GM18511 (cell line): ENCODE data around the gene ELOVL4.

Source experiments
- ATAC-seq: cut with Tn5 transposase; IDR thresholded peaks from one replicate; pipeline ENCODE4 v1.9.1; 2021; ENCODE audit warnings: mild to moderate bottlenecking, moderate library complexity; ENCODE audit not compliant: unreplicated experiment

Gene ELOVL4

GRCh38 chr6:79922018-79922417, 25.3 kb downstream of the ELOVL4 start:
- ATAC-seq = no peak

GRCh38 chr6:79913369-79913768, 34.0 kb downstream of the ELOVL4 start:
- no peak for ATAC-seq

GRCh38 chr6:79911992-79912391, 35.4 kb downstream of the ELOVL4 start:
- ATAC-seq = no peak

- ATAC-seq = no peak
These were observed 37.8 kb downstream of the ELOVL4 start for GRCh38 chr6:79909517-79909916.

- ATAC-seq = no peak
These were observed 45.3 kb downstream of the ELOVL4 start for GRCh38 chr6:79902046-79902445.

GRCh38 chr6:79898076-79898475, 49.3 kb downstream of the ELOVL4 start:
- no peak for ATAC-seq

GRCh38 chr6:79896075-79896449, 51.3 kb downstream of the ELOVL4 start:
- no peak for ATAC-seq

GRCh38 chr6:79895382-79896074, 51.8 kb downstream of the ELOVL4 start:
- ATAC-seq = no peak

GRCh38 chr6:79894939-79895338, 52.4 kb downstream of the ELOVL4 start:
- no peak for ATAC-seq

- ATAC-seq = no peak
These were observed 58.8 kb downstream of the ELOVL4 start for GRCh38 chr6:79888587-79888986.

GRCh38 chr6:79878142-79878748, 69.1 kb downstream of the ELOVL4 start:
- no peak for ATAC-seq

- no peak for ATAC-seq
These were observed 72.7 kb downstream of the ELOVL4 start for GRCh38 chr6:79874531-79875134.

GRCh38 chr6:79872986-79873385, 74.4 kb downstream of the ELOVL4 start:
- ATAC-seq = no peak

GRCh38 chr6:79872303-79872702, 75.0 kb downstream of the ELOVL4 start:
- ATAC-seq = no peak

- peak; percentile 100 for ATAC-seq
These were observed 77.7 kb downstream of the ELOVL4 start for GRCh38 chr6:79869600-79870084.

- no peak for ATAC-seq
These were observed 78.2 kb downstream of the ELOVL4 start for GRCh38 chr6:79869184-79869583.

- peak; percentile 40 for ATAC-seq
These were observed 79.1 kb downstream of the ELOVL4 start for GRCh38 chr6:79868098-79868722.
